Sigmoid colon (tissue), 7 donors: ENCODE data around the gene PRKN. TPM values are rescaled to one million over a fixed set of nuclear protein-coding genes. Genes with fewer than 3 reads are reported as not detected.

ENCODE experiments used
- DNase-seq: peaks from one replicate; pipeline ENCODE4 v3.0.0-alpha.2; 2019
- H3K27ac ChIP-seq, 4 donors: fragments of 200-600 bp; sonication (generic); one replicate each; pipeline ENCODE4 v1.5.1; 2016 to 2019; ENCODE audit warnings: mild to moderate bottlenecking in 1 of 4
- H3K27me3 ChIP-seq, 3 donors: fragments of 200-600 bp; sonication (generic); one replicate each; pipeline ENCODE4 v1.5.1; 2019; ENCODE audit warnings: mild to moderate bottlenecking in 1 of 3
- H3K36me3 ChIP-seq, 4 donors: fragments of 200-600 bp; sonication (generic); one replicate each; pipeline ENCODE4 v1.5.1; 2016 to 2019
- H3K4me1 ChIP-seq, 4 donors: fragments of 200-600 bp; sonication (generic); one replicate each; pipeline ENCODE4 v1.5.1; 2017 to 2019
- H3K4me3 ChIP-seq, 4 donors: fragments of 200-600 bp; sonication (generic); one replicate each; pipeline ENCODE4 v1.5.1; 2017 to 2019; ENCODE audit warnings: mild to moderate bottlenecking in 2 of 4, moderate library complexity in 1 of 4
- H3K9me3 ChIP-seq, 4 donors: fragments of 200-600 bp in 3 of 4; sonication (generic) in 3 of 4; one replicate each; pipeline versions ENCODE4 v1.5.1 to v1.6.1; 2013 to 2019
- EP300 ChIP-seq, 4 donors: sonication (generic); formaldehyde crosslinking; IDR thresholded peaks; one replicate each; pipeline ENCODE4 v1.6.1; 2017; ENCODE audit warnings: antibody characterized with exemption in 4 of 4
- POLR2A ChIP-seq, 2 donors: fragments of 450-650 bp; IDR thresholded peaks; one replicate each; pipeline ENCODE4 v1.6.1; 2016; ENCODE audit warnings: antibody characterized with exemption in 2 of 2, mild to moderate bottlenecking in 2 of 2, moderate library complexity in 2 of 2
- POLR2AphosphoS5 ChIP-seq, 4 donors: sonication (generic); formaldehyde crosslinking; IDR thresholded peaks; one replicate each; pipeline ENCODE4 v1.6.1; 2017; ENCODE audit warnings: antibody characterized with exemption in 4 of 4
- WGBS, 2 donors: extraction: QIAGEN DNeasy Blood & Tissue Kit; methylation state at CpG; one replicate each; pipeline ENCODE4 v1.1.7; 2013; 5-methylcytosine and 5-hydroxymethylcytosine counted together
- intact Hi-C: fragments of 100-400 bp; cut with DNase I; formaldehyde crosslinking; loops from one replicate; pipeline ENCODE4 v1.15.1; 2023
- polyA plus RNA-seq, 3 donors: library from polyadenylated mRNA; stranded (reverse); fragments of 200-250 nt; gene quantifications; one replicate each; pipeline ENCODE4 v1.2.3, GENCODE V29; 2013
- total RNA-seq, 4 donors: library from RNA; depleted of rRNA; stranded (reverse); fragments of >200 nt; gene quantifications; one replicate each; pipeline ENCODE4 v1.1.0, GENCODE V29; 2016
- TF ChIP-seq, protein P1 (sequence below), 4 experiments: fragments of 450-650 bp in 3 of 4; fragments of 200-600 bp in 1 of 4; IDR thresholded peaks; one replicate each; pipeline ENCODE4 v1.5.1; 2016 to 2019; ENCODE audit warnings: antibody characterized with exemption in 4 of 4, mild to moderate bottlenecking in 3 of 4, moderate library complexity in 2 of 4
- donor health status: healthy with polysubstance abuse.
- donor health status: Bipolar disorder and iron deficiency.
- donor health status: healthy.

Gene PRKN
- total and polyA plus RNA-seq, 7 donors: 0.38 to 173 (median 9.7) TPM

DNA sequence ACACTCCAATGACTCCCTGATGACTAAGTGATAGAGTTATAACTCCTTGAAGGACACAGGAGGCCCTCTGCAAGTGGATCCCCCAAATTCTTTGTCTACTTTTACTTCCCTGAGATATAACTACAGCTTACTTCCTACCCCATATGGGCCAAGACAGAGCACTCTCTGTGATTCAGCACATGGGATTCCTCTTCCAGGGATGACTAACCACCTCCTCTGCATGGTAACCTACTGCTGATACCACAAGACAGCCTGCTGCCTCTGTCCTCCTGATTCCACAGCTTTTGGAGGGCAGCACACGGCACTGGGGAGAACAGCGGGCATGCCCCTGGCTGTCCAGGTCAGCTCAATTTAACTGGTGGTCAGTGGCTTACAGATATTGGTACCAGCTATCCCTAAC, 778.0 kb downstream of the PRKN start:
- no peak overlapping the region for H3K27ac ChIP-seq
- no peak overlapping the region for H3K4me3 ChIP-seq
- no peak for TF ChIP-seq EP300 (IDR thresholded peaks at IDR 0.05)
- TF ChIP-seq, protein P1, sequence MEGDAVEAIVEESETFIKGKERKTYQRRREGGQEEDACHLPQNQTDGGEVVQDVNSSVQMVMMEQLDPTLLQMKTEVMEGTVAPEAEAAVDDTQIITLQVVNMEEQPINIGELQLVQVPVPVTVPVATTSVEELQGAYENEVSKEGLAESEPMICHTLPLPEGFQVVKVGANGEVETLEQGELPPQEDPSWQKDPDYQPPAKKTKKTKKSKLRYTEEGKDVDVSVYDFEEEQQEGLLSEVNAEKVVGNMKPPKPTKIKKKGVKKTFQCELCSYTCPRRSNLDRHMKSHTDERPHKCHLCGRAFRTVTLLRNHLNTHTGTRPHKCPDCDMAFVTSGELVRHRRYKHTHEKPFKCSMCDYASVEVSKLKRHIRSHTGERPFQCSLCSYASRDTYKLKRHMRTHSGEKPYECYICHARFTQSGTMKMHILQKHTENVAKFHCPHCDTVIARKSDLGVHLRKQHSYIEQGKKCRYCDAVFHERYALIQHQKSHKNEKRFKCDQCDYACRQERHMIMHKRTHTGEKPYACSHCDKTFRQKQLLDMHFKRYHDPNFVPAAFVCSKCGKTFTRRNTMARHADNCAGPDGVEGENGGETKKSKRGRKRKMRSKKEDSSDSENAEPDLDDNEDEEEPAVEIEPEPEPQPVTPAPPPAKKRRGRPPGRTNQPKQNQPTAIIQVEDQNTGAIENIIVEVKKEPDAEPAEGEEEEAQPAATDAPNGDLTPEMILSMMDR (IDR thresholded peaks at IDR 0.05): no peak
- no peak for TF ChIP-seq POLR2A (IDR thresholded peaks at IDR 0.05)
- no peak for TF ChIP-seq POLR2AphosphoS5 (IDR thresholded peaks at IDR 0.05)
- 96% methylated on average over 2 of the region's 2 CpGs for WGBS, 2 donors
- no peaks in the 10 kb centered on the region for H3K36me3 ChIP-seq
- no peaks in the 10 kb centered on the region for H3K27me3 ChIP-seq
- H3K9me3 ChIP-seq: no peaks in the 10 kb centered on the region
- H3K4me1 ChIP-seq: no peaks in the 10 kb centered on the region
- intact Hi-C loops: no loop called here
- DNase-seq: no peak

DNA sequence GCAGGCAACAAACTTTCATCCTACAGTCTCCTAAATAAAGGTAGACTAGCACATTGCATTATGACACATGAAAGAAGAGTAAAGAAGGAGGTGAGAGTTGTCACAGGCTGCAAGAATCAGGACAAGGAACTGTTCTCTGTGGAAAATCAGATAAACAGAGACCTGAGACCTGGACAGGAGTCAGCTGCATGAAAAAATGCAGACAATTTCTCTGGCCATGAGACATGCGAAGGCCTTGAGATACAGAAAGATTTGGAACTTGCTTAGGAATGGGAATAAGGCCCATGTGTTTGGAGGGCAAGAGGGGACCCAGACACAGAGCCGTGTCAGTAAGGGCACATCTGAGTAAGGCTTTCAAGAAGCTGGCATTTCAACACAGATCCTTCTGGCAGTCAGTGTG, 779.1 kb downstream of the PRKN start:
- Histone ChIP-seq H3K27me3 (no peaks in the 10 kb centered on the region), H3K36me3 (no peaks in the 10 kb centered on the region), H3K4me3 (no peak overlapping the region), H3K27ac (no peak overlapping the region), H3K9me3 (no peaks in the 10 kb centered on the region), H3K4me1 (no peaks in the 10 kb centered on the region)
- no peak for DNase-seq
- intact Hi-C loops: no loop called here
- TF ChIP-seq, protein P1 (IDR thresholded peaks at IDR 0.05): no peak
- TF ChIP-seq POLR2AphosphoS5 (IDR thresholded peaks at IDR 0.05) (no peak), POLR2A (IDR thresholded peaks at IDR 0.05) (no peak), EP300 (IDR thresholded peaks at IDR 0.05) (no peak)
- 85 to 89% methylated on average over 2 of the region's 2 CpGs for WGBS, 2 donors

DNA sequence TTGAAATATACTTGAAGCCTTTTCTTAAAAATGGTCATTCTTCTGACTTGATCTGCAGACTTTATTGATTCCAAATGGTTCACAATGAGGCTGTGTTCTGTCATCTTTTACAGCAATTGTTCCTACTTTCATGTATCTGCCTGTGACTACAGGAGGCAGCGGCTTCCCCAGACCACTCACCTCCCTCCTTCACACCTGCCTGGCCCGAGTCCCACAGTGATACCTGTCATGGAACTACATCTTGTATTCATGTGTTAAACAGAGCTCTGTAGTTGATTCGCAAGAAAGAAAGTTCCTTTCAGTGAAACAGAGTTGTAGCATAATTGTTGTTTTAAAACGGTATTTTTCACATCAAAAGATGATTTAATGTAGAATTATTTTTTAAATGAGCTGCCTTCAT, 780.2 kb downstream of the PRKN start:
- H3K4me3 ChIP-seq: no peak overlapping the region
- no peaks in the 10 kb centered on the region for H3K9me3 ChIP-seq
- H3K27ac ChIP-seq: no peak overlapping the region
- DNase-seq: no peak
- 86 to 91% methylated on average over 4 of the region's 4 CpGs for WGBS, 2 donors
- H3K4me1 ChIP-seq: no peaks in the 10 kb centered on the region
- no peaks in the 10 kb centered on the region for H3K36me3 ChIP-seq
- no peaks in the 10 kb centered on the region for H3K27me3 ChIP-seq
- intact Hi-C loops: no loop called here
- TF ChIP-seq EP300 (IDR thresholded peaks at IDR 0.05) (no peak), POLR2A (IDR thresholded peaks at IDR 0.05) (no peak), POLR2AphosphoS5 (IDR thresholded peaks at IDR 0.05) (no peak)
- TF ChIP-seq, protein P1 (IDR thresholded peaks at IDR 0.05): no peak

DNA sequence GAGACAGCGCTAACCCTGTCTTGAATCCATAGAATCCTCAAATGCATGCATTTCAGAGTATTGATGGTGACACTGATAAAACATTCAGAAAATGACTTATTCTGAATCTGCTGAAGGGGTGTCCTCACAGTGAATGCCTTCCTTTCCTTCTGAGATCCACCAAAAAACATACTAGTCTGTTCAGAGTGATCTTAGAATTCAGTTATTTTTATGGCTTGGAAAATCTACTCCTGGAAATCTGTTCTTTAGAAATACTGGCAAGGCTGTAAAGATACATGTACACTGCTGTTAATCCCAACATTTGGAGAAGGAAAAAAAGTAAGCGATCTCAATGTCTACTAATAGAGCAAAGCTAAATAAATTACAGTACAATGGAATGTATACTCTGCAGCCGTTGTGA, 781.1 kb downstream of the PRKN start:
- DNase-seq: no peak
- Histone ChIP-seq H3K9me3 (no peaks in the 10 kb centered on the region), H3K4me3 (no peak overlapping the region), H3K27me3 (no peaks in the 10 kb centered on the region), H3K27ac (no peak overlapping the region), H3K36me3 (no peaks in the 10 kb centered on the region), H3K4me1 (no peaks in the 10 kb centered on the region)
- 71 to 86% methylated on average over 3 of the region's 3 CpGs for WGBS, 2 donors
- TF ChIP-seq, protein P1 (IDR thresholded peaks at IDR 0.05): no peak
- TF ChIP-seq POLR2A (IDR thresholded peaks at IDR 0.05) (no peak), POLR2AphosphoS5 (IDR thresholded peaks at IDR 0.05) (no peak), EP300 (IDR thresholded peaks at IDR 0.05) (no peak)
- intact Hi-C loops: no loop called here

DNA sequence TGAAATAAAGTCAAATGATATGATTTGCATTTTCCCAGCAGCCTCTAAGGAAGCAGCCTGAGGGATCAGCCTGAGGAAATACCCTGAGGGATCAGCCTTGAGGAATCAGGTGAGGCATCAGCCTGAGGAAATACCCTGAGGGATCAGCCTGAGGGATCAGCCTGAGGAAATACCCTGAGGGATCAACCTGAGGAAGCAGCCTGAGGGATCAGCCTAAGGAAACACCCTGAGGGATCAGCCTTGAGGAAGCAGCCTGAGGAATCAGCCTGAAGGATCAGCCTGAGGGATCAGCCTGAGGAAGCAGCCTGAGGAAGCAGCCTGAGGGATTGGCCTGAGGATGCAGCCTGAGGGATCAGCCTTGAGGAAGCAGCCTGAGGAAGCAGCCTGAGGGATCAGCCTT, 784.0 kb downstream of the PRKN start:
- DNase-seq: no peak

More for the DNA sequence above, 784.0 kb downstream of the PRKN start:
- Histone ChIP-seq H3K4me3 (no peak overlapping the region), H3K27me3 (no peaks in the 10 kb centered on the region), H3K9me3 (no peaks in the 10 kb centered on the region), H3K36me3 (no peaks in the 10 kb centered on the region), H3K27ac (no peak overlapping the region), H3K4me1 (no peaks in the 10 kb centered on the region)
- TF ChIP-seq EP300 (IDR thresholded peaks at IDR 0.05): no peak
- TF ChIP-seq POLR2A (IDR thresholded peaks at IDR 0.05): no peak
- TF ChIP-seq, protein P1 (IDR thresholded peaks at IDR 0.05): no peak
- intact Hi-C loops: no loop called here
